GM12892 (cell line): Measurements from ENCODE around the gene H2AZ1.

Experiments used
- POLR2AphosphoS5 ChIP-seq: IDR thresholded peaks from 2 replicates; pipeline ENCODE4 v1.6.1; 2011; ENCODE audit warnings: low read depth, low read length, control low read depth
- TAF1 ChIP-seq: IDR thresholded peaks from 2 replicates; pipeline ENCODE4 v1.6.1; 2011; ENCODE audit warnings: low read depth, mild to moderate bottlenecking, control low read depth, low read length, borderline replicate concordance

GRCh38 chr4:99961711-99962110 is 11.6 kb upstream of the H2AZ1 start:
- TF ChIP-seq TAF1 (no peak), POLR2AphosphoS5 (no peak)
